Endodermal cell (in vitro differentiated cells): Measurements from ENCODE around the gene NEK9. TPM values are rescaled to one million over a fixed set of nuclear protein-coding genes. Genes with fewer than 3 reads are reported as not detected.

Experiments
- DNase-seq: peaks from one replicate; pipeline ENCODE4 v3.0.0-alpha.2; 2017
- H3K27ac ChIP-seq: 2 replicates; pipeline ENCODE4 v1.5.1; 2013; ENCODE audit warnings: mild to moderate bottlenecking, low read depth, low read length, moderate library complexity
- H3K27me3 ChIP-seq: 2 replicates; pipeline ENCODE4 v1.6.1; 2013; ENCODE audit warnings: mild to moderate bottlenecking, low read length, moderate library complexity; ENCODE audit not compliant: insufficient read depth, control insufficient read depth, poor library complexity, severe bottlenecking
- H3K36me3 ChIP-seq: 2 replicates; pipeline ENCODE4 v1.7.0; 2013; ENCODE audit warnings: mild to moderate bottlenecking, low read length, moderate library complexity; ENCODE audit not compliant: control insufficient read depth, insufficient read depth
- H3K4me1 ChIP-seq: one replicate; pipeline ENCODE4 v1.7.0; 2013; ENCODE audit warnings: low read length; ENCODE audit not compliant: control insufficient read depth, insufficient read depth
- H3K4me3 ChIP-seq: 2 replicates; pipeline ENCODE4 v1.5.1; 2013; ENCODE audit warnings: mild to moderate bottlenecking, low read length, moderate library complexity
- H3K9ac ChIP-seq: 2 replicates; pipeline ENCODE4 v1.6.1; 2013; ENCODE audit warnings: mild to moderate bottlenecking, low read length, moderate library complexity; ENCODE audit not compliant: poor library complexity, severe bottlenecking; ENCODE audit errors: extremely low read depth
- H3K9me3 ChIP-seq: 2 replicates; pipeline ENCODE4 v1.6.1; 2013; ENCODE audit warnings: mild to moderate bottlenecking, low read length, moderate library complexity; ENCODE audit not compliant: control insufficient read depth
- H3K27ac Mint-ChIP-seq: 2 replicates; pipeline ENCODE4 v1.8.0; 2020; ENCODE audit warnings: mixed read lengths
- H3K27me3 Mint-ChIP-seq: 2 replicates; pipeline ENCODE4 v1.8.0; 2021; ENCODE audit warnings: mild to moderate bottlenecking, mixed read lengths; ENCODE audit not compliant: insufficient read depth
- H3K36me3 Mint-ChIP-seq: 2 replicates; pipeline ENCODE4 v1.8.0; 2020; ENCODE audit warnings: low read depth, mixed read lengths
- H3K4me1 Mint-ChIP-seq: 2 replicates; pipeline ENCODE4 v1.8.0; 2020; ENCODE audit warnings: mixed read lengths
- H3K4me3 Mint-ChIP-seq: 2 replicates; pipeline ENCODE4 v1.8.0; 2020; ENCODE audit warnings: mild to moderate bottlenecking, moderate library complexity, mixed read lengths
- H3K9me3 Mint-ChIP-seq: 2 replicates; pipeline ENCODE4 v1.8.0; 2020; ENCODE audit warnings: mild to moderate bottlenecking, mixed read lengths
- CTCF ChIP-seq: fragments of 200-600 bp; sonication (generic); conservative IDR thresholded peaks from 2 replicates; pipeline ENCODE4 v1.5.0; 2021; ENCODE audit warnings: antibody characterized with exemption, mild to moderate bottlenecking
- WGBS, 2 experiments: methylation state at CpG; one replicate each; pipeline versions ENCODE4 v1.1.5 to v1.1.7; 2013; ENCODE audit warnings: missing lambda C conversion rate in 2 of 2, mixed read lengths in 1 of 2; ENCODE audit not compliant: insufficient coverage in 1 of 2, insufficient read length in 1 of 2; 5-methylcytosine and 5-hydroxymethylcytosine counted together
- total RNA-seq, 2 donors: library from RNA; stranded (reverse); fragmentation: NEBNext Ultra II Directional in 1 of 2; extraction: Animal tissue kit (Norgen Biotek cat#: 25700) in 1 of 2; gene quantifications; 2 replicates in 1 of 2; 3 replicates in 1 of 2; pipeline ENCODE4 v1.2.1, GENCODE V29; 2021

The NEK9 gene
- total RNA-seq, 2 donors from 2014 or later = 74.1 to 97.5 TPM

- no peaks in the 10 kb centered on the region for H3K4me1 ChIP-seq
- peaks cover 5% of the 10 kb centered on the region for H3K4me1 Mint-ChIP-seq
- H3K4me3 Mint-ChIP-seq = no peak overlapping the region
- no peak overlapping the region for H3K9ac ChIP-seq
- no peaks in the 10 kb centered on the region for H3K9me3 ChIP-seq
- peaks cover 34% of the 10 kb centered on the region for H3K36me3 Mint-ChIP-seq
- H3K27me3 ChIP-seq = no peaks in the 10 kb centered on the region
- no peak overlapping the region for H3K4me3 ChIP-seq
- H3K27me3 Mint-ChIP-seq = no peaks in the 10 kb centered on the region
- no peaks in the 10 kb centered on the region for H3K9me3 Mint-ChIP-seq
- no peak overlapping the region for H3K27ac ChIP-seq
- WGBS, 2 experiments = 90 to 97% methylated on average over 5 to 7 of the region's 7 CpGs
- TF ChIP-seq CTCF = no peak
- H3K36me3 ChIP-seq = peaks cover 27% of the 10 kb centered on the region
- H3K27ac Mint-ChIP-seq = no peak overlapping the region
- DNase-seq = no peak
Measured at GRCh38 chr14:75121552-75121951, 5.3 kb downstream of the NEK9 start.

- WGBS, 2 experiments = 71 to 93% methylated on average over 3 of the region's 3 CpGs
- Histone ChIP-seq H3K27me3 (no peaks in the 10 kb centered on the region), H3K4me1 (no peaks in the 10 kb centered on the region), H3K9me3 (no peaks in the 10 kb centered on the region), H3K27ac (no peak overlapping the region), H3K4me3 (no peak overlapping the region), H3K9ac (no peak overlapping the region), H3K36me3 (peaks cover 33% of the 10 kb centered on the region)
- Mint-ChIP-seq H3K4me3 (no peak overlapping the region), H3K4me1 (peaks cover 2% of the 10 kb centered on the region), H3K27me3 (no peaks in the 10 kb centered on the region), H3K36me3 (peaks cover 40% of the 10 kb centered on the region), H3K9me3 (no peaks in the 10 kb centered on the region), H3K27ac (no peak overlapping the region)
- DNase-seq = no peak
- TF ChIP-seq CTCF = no peak
Measured at GRCh38 chr14:75120541-75121291, 6.1 kb downstream of the NEK9 start.

GRCh38 chr14:75119056-75119455 lies 7.8 kb downstream of the NEK9 start:
- no peaks in the 10 kb centered on the region for H3K27me3 Mint-ChIP-seq
- no peak overlapping the region for H3K27ac Mint-ChIP-seq
- no peaks in the 10 kb centered on the region for H3K4me1 Mint-ChIP-seq
- WGBS, 2 experiments = 90 to 92% methylated on average over 2 of the region's 2 CpGs
- no peak for TF ChIP-seq CTCF
- H3K27me3 ChIP-seq = no peaks in the 10 kb centered on the region
- peaks cover 47% of the 10 kb centered on the region for H3K36me3 Mint-ChIP-seq
- H3K4me1 ChIP-seq = no peaks in the 10 kb centered on the region
- H3K9ac ChIP-seq = no peak overlapping the region
- no peak overlapping the region for H3K4me3 Mint-ChIP-seq
- no peaks in the 10 kb centered on the region for H3K9me3 Mint-ChIP-seq
- H3K36me3 ChIP-seq = peaks cover 38% of the 10 kb centered on the region
- no peak overlapping the region for H3K27ac ChIP-seq
- no peak overlapping the region for H3K4me3 ChIP-seq
- DNase-seq = no peak
- H3K9me3 ChIP-seq = no peaks in the 10 kb centered on the region
